Measurements from ENCODE around the gene ADGRG2. TPM values are rescaled to one million over a fixed set of nuclear protein-coding genes. Genes with fewer than 3 reads are reported as not detected.

The ADGRG2 gene
- total RNA-seq, 1 experiment from 2014 or later = not detected

- BruUV-seq (replicated peaks) = no TSS peak
- POLR2A ChIA-PET = no interaction called here
Observed at GRCh38 chrX:19096586-19096985, 25.7 kb downstream of the ADGRG2 start.

More at GRCh38 chrX:19096586-19096985, 25.7 kb downstream of the ADGRG2 start:
- ChIA-PET CTCF (no interaction called here), RAD21 (ENCODE audit: low non-redundant PET in 1 of 2, low total read pairs in 2 of 2, uncharacterized antibody in 2 of 2, unreplicated experiment in 2 of 2) (no interaction called here)
- Histone ChIP-seq H3K79me2 (ENCODE audit: insufficient read depth, low read length) (no peaks in the 10 kb centered on the region), H3K36me3 (ENCODE audit: control insufficient read depth in 1 of 2, insufficient read depth in 2 of 2, low read length in 2 of 2) (no peaks in the 10 kb centered on the region), H3K4me1 (ENCODE audit: control insufficient read depth in 1 of 2, insufficient read depth in 2 of 2, low read length in 2 of 2) (no peaks in the 10 kb centered on the region), H4K20me1 (ENCODE audit: insufficient read depth) (no peaks in the 10 kb centered on the region), H3K4me2 (ENCODE audit: low read length) (no peak overlapping the region), H3K9me3 (ENCODE audit: control insufficient read depth in 1 of 2, insufficient read depth in 1 of 2, low read depth in 1 of 2, low read length in 2 of 2) (no peaks in the 10 kb centered on the region), H3K9ac (ENCODE audit: low read length) (no peak overlapping the region), H3K4me3 (replicated peaks in 1 of 2; ENCODE audit: low read depth in 1 of 2, low read length in 2 of 2) (no peak overlapping the region), H3K27ac (ENCODE audit: low read depth, low read length) (no peak overlapping the region), H2AFZ (ENCODE audit: low read depth, low read length, poor library complexity, severe bottlenecking) (no peak overlapping the region), H3K9me2 (ENCODE audit: insufficient read depth) (no peaks in the 10 kb centered on the region), H3K27me3 (ENCODE audit: insufficient read depth, low read length) (no peaks in the 10 kb centered on the region)
- ATAC-seq (no peak), DNase-seq (ENCODE audit: low read depth, low spot score) (no peak)
- TF ChIP-seq SIN3A (IDR thresholded peaks at IDR 0.05; ENCODE audit: low read depth) = no peak
- TF ChIP-seq TCF7L2 (IDR thresholded peaks at IDR 0.05; ENCODE audit: borderline replicate concordance, extremely low read depth, insufficient read depth, insufficient read length) = no peak
- no peak for TF ChIP-seq ZNF274 (IDR thresholded peaks at IDR 0.05; ENCODE audit: low read depth, low read length)
- no peak for TF ChIP-seq POLR2A (IDR thresholded peaks at IDR 0.05; ENCODE audit: borderline replicate concordance, extremely low read depth, insufficient read depth, insufficient read length)
- TF ChIP-seq RAD21 (IDR thresholded peaks at IDR 0.05; ENCODE audit: low read depth) = no peak
- TF ChIP-seq ZFX (IDR thresholded peaks at IDR 0.05) = no peak
- no peak for TF ChIP-seq ZBTB33 (IDR thresholded peaks at IDR 0.05; ENCODE audit: extremely low read depth, insufficient replicate concordance, low read length)
- TF ChIP-seq ATF3 (IDR thresholded peaks at IDR 0.05) = no peak
- no peak for TF ChIP-seq SP1 (IDR thresholded peaks at IDR 0.05; ENCODE audit: low read depth)
- no peak for TF ChIP-seq EZH2 (IDR thresholded peaks at IDR 0.05)
- TF ChIP-seq YY1 (IDR thresholded peaks at IDR 0.05; ENCODE audit: extremely low read depth, insufficient replicate concordance, low read depth, low read length) = no peak
- TF ChIP-seq CBX3 (IDR thresholded peaks at IDR 0.05; ENCODE audit: low read depth) = no peak
- TF ChIP-seq POLR2AphosphoS5 (IDR thresholded peaks at IDR 0.05; ENCODE audit: low read depth, low read length) = no peak
- no peak for TF ChIP-seq EGR1 (IDR thresholded peaks at IDR 0.05; ENCODE audit: low read depth)
- TF ChIP-seq CTCF (IDR thresholded peaks at IDR 0.05 in 2 of 3, conservative IDR thresholded peaks at IDR 0.05 in 1 of 3; ENCODE audit: borderline replicate concordance in 1 of 3, insufficient read depth in 1 of 3, low read depth in 2 of 3, low read length in 2 of 3) = no peak
- intact Hi-C loops (cut with micrococcal nuclease) = no loop called here

All from HCT116 (cell line).